ENCODE data around the gene FBXW4. TPM values are rescaled to one million over a fixed set of nuclear protein-coding genes. Genes with fewer than 3 reads are reported as not detected.

The FBXW4 gene
- polyA plus RNA-seq, 1 of the 3 experiments (the other 2 are of a cell fraction): 27.6 TPM

- H3K4me3 ChIP-seq (ENCODE audit: low read depth in 2 of 2, low read length in 1 of 2): no peak overlapping the region
- 87% methylated on average over 9 of the region's 13 CpGs for WGBS (ENCODE audit: low lambda C conversion rate)
- H3F3A ChIP-seq (replicated peaks; ENCODE audit: insufficient read depth): no peaks in the 10 kb centered on the region
- H3K4me1 ChIP-seq (ENCODE audit: control insufficient read depth in 1 of 2, insufficient read depth in 2 of 2, low read depth in 1 of 2, low read length in 1 of 2): peaks cover 0 to 17% of the 10 kb centered on the region in 2 experiments; a peak in 1 of 4 replicates
- H3K9me3 ChIP-seq: no peaks in the 10 kb centered on the region
- ChIA-PET POLR2A (no interaction called here), CTCF (interaction anchor here (1.3 to 11.9 kb wide), 8 partner anchors 7 to 365 kb away, joined by 3 to 88 read pairs (median 6); partner anchors contain the start of genes DPCD and POLL)
- H3K9me2 ChIP-seq: no peaks in the 10 kb centered on the region
- H3K27me3 ChIP-seq (ENCODE audit: insufficient read depth): no peaks in the 10 kb centered on the region
- no peak overlapping the region for H2AFZ ChIP-seq (ENCODE audit: low read depth)
- H3K9ac ChIP-seq: no peak overlapping the region
- H3K79me2 ChIP-seq (ENCODE audit: insufficient read depth): no peaks in the 10 kb centered on the region
- H3K36me3 ChIP-seq (replicated peaks in 1 of 2; ENCODE audit: control insufficient read depth in 1 of 2, insufficient read depth in 2 of 2, low read length in 1 of 2): peaks cover 0 to 42% of the 10 kb centered on the region in 2 experiments
- no peaks in the 10 kb centered on the region for H4K20me1 ChIP-seq (ENCODE audit: insufficient read depth)
- no peak overlapping the region for H3K4me2 ChIP-seq
- TF ChIP-seq FOSL2 (IDR thresholded peaks at IDR 0.05; ENCODE audit: borderline replicate concordance, low read depth) (no peak), RFX5 (IDR thresholded peaks at IDR 0.05; ENCODE audit: low read length) (no peak), RXRA (IDR thresholded peaks at IDR 0.05; ENCODE audit: borderline replicate concordance, low read depth) (no peak), MEF2A (IDR thresholded peaks at IDR 0.05; ENCODE audit: borderline replicate concordance, low read depth) (no peak), GABPA (IDR thresholded peaks at IDR 0.05; ENCODE audit: low read depth) (no peak), MAX (IDR thresholded peaks at IDR 0.05; ENCODE audit: low read depth) (no peak)
- DNase-seq: no peak
- no peak overlapping the region for H3K27ac ChIP-seq (ENCODE audit: low read depth in 2 of 2, low read length in 1 of 2)
These were observed 116.0 kb downstream of the FBXW4 start for GRCh38 chr10:101578803-101579515.

GRCh38 chr10:101578192-101578591 lies 116.8 kb downstream of the FBXW4 start:
- H3K9ac ChIP-seq: no peak overlapping the region
- H3K9me3 ChIP-seq: no peaks in the 10 kb centered on the region
- no peaks in the 10 kb centered on the region for H4K20me1 ChIP-seq (ENCODE audit: insufficient read depth)
- ChIA-PET POLR2A (interaction anchor here (1.1 kb wide), 1 partner anchor 226 kb away, joined by 3 read pairs; no protein-coding TSS in a partner anchor), CTCF (interaction anchor here (0.5 to 4.1 kb wide), 7 partner anchors 8 to 364 kb away, joined by 3 to 26 read pairs (median 6); partner anchors contain the start of genes DPCD and POLL)
- peaks cover 0 to 13% of the 10 kb centered on the region in 2 experiments; a peak in 1 of 4 replicates for H3K4me1 ChIP-seq (ENCODE audit: control insufficient read depth in 1 of 2, insufficient read depth in 2 of 2, low read depth in 1 of 2, low read length in 1 of 2)
- TF ChIP-seq NRF1 (IDR thresholded peaks at IDR 0.05; ENCODE audit: low read depth, low read length) (no peak), TCF12 (IDR thresholded peaks at IDR 0.05) (no peak), MXI1 (IDR thresholded peaks at IDR 0.05; ENCODE audit: low read depth, low read length) (no peak), RFX5 (IDR thresholded peaks at IDR 0.05; ENCODE audit: low read length) (no peak), ELF1 (IDR thresholded peaks at IDR 0.05) (no peak), CHD2 (IDR thresholded peaks at IDR 0.05; ENCODE audit: low read length, partially characterized antibody) (no peak), JUND (IDR thresholded peaks at IDR 0.05) (no peak), GATA2 (CRISPR knock-in tag; IDR thresholded peaks at IDR 0.05) (no peak), TAF1 (IDR thresholded peaks at IDR 0.05; ENCODE audit: borderline replicate concordance, low read depth, low read length) (no peak), SIN3A (IDR thresholded peaks at IDR 0.05; ENCODE audit: borderline replicate concordance, low read depth, low read length) (no peak)
- no peak overlapping the region for H2AFZ ChIP-seq (ENCODE audit: low read depth)
- DNase-seq: no peak
- H3K79me2 ChIP-seq (ENCODE audit: insufficient read depth): no peaks in the 10 kb centered on the region
- H3K4me2 ChIP-seq: no peak overlapping the region
- no peaks in the 10 kb centered on the region for H3K9me2 ChIP-seq
- H3K27ac ChIP-seq (ENCODE audit: low read depth in 2 of 2, low read length in 1 of 2): no peak overlapping the region
- no peaks in the 10 kb centered on the region for H3K27me3 ChIP-seq (ENCODE audit: insufficient read depth)
- peaks cover 0 to 35% of the 10 kb centered on the region in 2 experiments for H3K36me3 ChIP-seq (replicated peaks in 1 of 2; ENCODE audit: control insufficient read depth in 1 of 2, insufficient read depth in 2 of 2, low read length in 1 of 2)
- no peak overlapping the region for H3K4me3 ChIP-seq (ENCODE audit: low read depth in 2 of 2, low read length in 1 of 2)
- H3F3A ChIP-seq (replicated peaks; ENCODE audit: insufficient read depth): no peaks in the 10 kb centered on the region
- 81% methylated on average over 5 of the region's 5 CpGs for WGBS (ENCODE audit: low lambda C conversion rate)
